Upper lobe of left lung (tissue), 6 donors: Measurements from ENCODE around the gene ARHGEF19. TPM values are rescaled to one million over a fixed set of nuclear protein-coding genes. Genes with fewer than 3 reads are reported as not detected.

Source experiments
- ATAC-seq, 2 donors: fragments of 200-7000 bp; cut with Tn5 transposase; one replicate each; pipeline ENCODE4 v1.9.1; 2022; ENCODE audit warnings: mild to moderate bottlenecking in 2 of 2, moderate library complexity in 2 of 2; ENCODE audit not compliant: low FRiP score in 2 of 2
- DNase-seq, 2 donors: peaks; one replicate each; pipeline ENCODE4 v3.0.0-alpha.2; 2019 to 2020
- H3K27ac ChIP-seq, 4 donors: fragments of 200-600 bp; sonication (generic); one replicate each; pipeline ENCODE4 v1.5.1; 2016 to 2019
- H3K27me3 ChIP-seq, 4 donors: fragments of 200-600 bp; sonication (generic); one replicate each; pipeline ENCODE4 v1.5.1; 2017 to 2019
- H3K36me3 ChIP-seq, 4 donors: fragments of 200-600 bp; sonication (generic); one replicate each; pipeline ENCODE4 v1.5.1; 2016 to 2019
- H3K4me1 ChIP-seq, 4 donors: fragments of 200-600 bp; sonication (generic); one replicate each; pipeline ENCODE4 v1.5.1; 2018 to 2019
- H3K4me3 ChIP-seq, 4 donors: fragments of 200-600 bp; sonication (generic); one replicate each; pipeline ENCODE4 v1.5.1; 2017 to 2019; ENCODE audit warnings: mild to moderate bottlenecking in 2 of 4, moderate library complexity in 1 of 4
- H3K9me3 ChIP-seq, 4 donors: fragments of 200-600 bp; sonication (generic); one replicate each; pipeline ENCODE4 v1.5.1; 2018 to 2019
- CTCF ChIP-seq, 6 experiments: fragments of 450-650 bp in 4 of 6; fragments of 200-600 bp in 2 of 6; sonication (generic) in 2 of 6; IDR thresholded peaks; one replicate each; pipeline ENCODE4 v1.5.1; 2016 to 2019; ENCODE audit warnings: antibody characterized with exemption in 6 of 6
- EP300 ChIP-seq, 4 donors: sonication (generic); formaldehyde crosslinking; IDR thresholded peaks; one replicate each; pipeline ENCODE4 v1.5.1; 2017; ENCODE audit warnings: antibody characterized with exemption in 4 of 4, control low read depth in 2 of 4
- POLR2A ChIP-seq, 4 donors: fragments of 450-650 bp; IDR thresholded peaks; one replicate each; pipeline ENCODE4 v1.5.1; 2016 to 2017; ENCODE audit warnings: antibody characterized with exemption in 4 of 4, mild to moderate bottlenecking in 2 of 4
- POLR2AphosphoS5 ChIP-seq, 2 donors: sonication (generic); formaldehyde crosslinking; IDR thresholded peaks; one replicate each; pipeline ENCODE4 v1.5.1; 2017; ENCODE audit warnings: antibody characterized with exemption in 2 of 2
- WGBS, 2 donors: methylation state at CpG; one replicate each; pipeline ENCODE4 v1.1.5; 2017 to 2018; 5-methylcytosine and 5-hydroxymethylcytosine counted together
- total RNA-seq, 6 donors: library from RNA; depleted of rRNA in 4 of 6; stranded (reverse); fragments of >200 nt in 4 of 6; gene quantifications; one replicate each; pipeline versions ENCODE4 v1.1.0 to v1.2.1, GENCODE V29; 2016 to 2021
- donor health status: DM: no; HTN: no; CAD: no; lungs with moderate emphysema.
- donor health status: DM: no; HTN: yes; CAD: no; lungs with severe emphysema.

Gene ARHGEF19
- total RNA-seq, 6 donors from 2014 or later: 3.5 to 70.2 (median 12.6) TPM

GRCh38 chr1:16209847-16210407 lies 2.5 kb downstream of the ARHGEF19 start:
- H3K27ac ChIP-seq: no peak overlapping the region
- H3K4me3 ChIP-seq: no peak overlapping the region
- peak in 1 of 2 donors; percentile 62 for DNase-seq
- TF ChIP-seq POLR2A (IDR thresholded peaks at IDR 0.05) (no peak), POLR2AphosphoS5 (IDR thresholded peaks at IDR 0.05) (no peak), CTCF (IDR thresholded peaks at IDR 0.05) (no peak), EP300 (IDR thresholded peaks at IDR 0.05) (no peak)
- H3K9me3 ChIP-seq: no peaks in the 10 kb centered on the region
- H3K4me1 ChIP-seq: peaks cover 8 to 37% (median 18%) of the 10 kb centered on the region in 4 donors
- ATAC-seq: no peak
- 75 to 81% methylated on average over 4 to 11 of the region's 11 CpGs for WGBS, 2 donors
- no peaks in the 10 kb centered on the region for H3K36me3 ChIP-seq
- no peaks in the 10 kb centered on the region for H3K27me3 ChIP-seq

- H3K4me3 ChIP-seq: no peak overlapping the region
- no peaks in the 10 kb centered on the region for H3K36me3 ChIP-seq
- no peaks in the 10 kb centered on the region for H3K27me3 ChIP-seq
- no peak for DNase-seq
- no peaks in the 10 kb centered on the region for H3K9me3 ChIP-seq
- no peak overlapping the region for H3K27ac ChIP-seq
- TF ChIP-seq EP300 (IDR thresholded peaks at IDR 0.05) (no peak), CTCF (IDR thresholded peaks at IDR 0.05) (no peak), POLR2AphosphoS5 (IDR thresholded peaks at IDR 0.05) (no peak), POLR2A (IDR thresholded peaks at IDR 0.05) (no peak)
- no peak for ATAC-seq
- peaks cover 8 to 37% (median 18%) of the 10 kb centered on the region in 4 donors for H3K4me1 ChIP-seq
- WGBS, 2 donors: 77 to 83% methylated on average over 8 to 9 of the region's 9 CpGs
These were observed 3.2 kb downstream of the ARHGEF19 start for GRCh38 chr1:16209132-16209846.

GRCh38 chr1:16208270-16208987 lies 4.0 kb downstream of the ARHGEF19 start:
- WGBS, 2 donors: 79 to 87% methylated on average over 6 to 8 of the region's 13 CpGs
- DNase-seq (peak in 1 of 2 donors; percentile 83), ATAC-seq (no peak)
- TF ChIP-seq CTCF (IDR thresholded peaks at IDR 0.05) (no peak), POLR2AphosphoS5 (IDR thresholded peaks at IDR 0.05) (no peak), POLR2A (IDR thresholded peaks at IDR 0.05) (no peak), EP300 (IDR thresholded peaks at IDR 0.05) (no peak)
- Histone ChIP-seq H3K27me3 (no peaks in the 10 kb centered on the region), H3K36me3 (no peaks in the 10 kb centered on the region), H3K4me1 (peaks cover 8 to 33% (median 18%) of the 10 kb centered on the region in 4 donors), H3K9me3 (no peaks in the 10 kb centered on the region), H3K4me3 (no peak overlapping the region), H3K27ac (peak overlapping the region in 1 of 4 donors; percentile 91)

- no peaks in the 10 kb centered on the region for H3K27me3 ChIP-seq
- H3K9me3 ChIP-seq: no peaks in the 10 kb centered on the region
- peak overlapping the region; percentile 2 to 72 (median 60) for H3K4me3 ChIP-seq
- H3K36me3 ChIP-seq: no peaks in the 10 kb centered on the region
- TF ChIP-seq CTCF (IDR thresholded peaks at IDR 0.05) (no peak), EP300 (IDR thresholded peaks at IDR 0.05) (no peak), POLR2AphosphoS5 (IDR thresholded peaks at IDR 0.05) (no peak), POLR2A (IDR thresholded peaks at IDR 0.05) (no peak)
- peaks cover 8 to 33% (median 18%) of the 10 kb centered on the region in 4 donors for H3K4me1 ChIP-seq
- 39 to 62% methylated on average over 24 to 51 of the region's 51 CpGs for WGBS, 2 donors
- ATAC-seq (no peak), DNase-seq (peak in 1 of 2 donors; percentile 79)
- H3K27ac ChIP-seq: peak overlapping the region; percentile 89 to 92 (median 91)
These were observed 4.9 kb downstream of the ARHGEF19 start for GRCh38 chr1:16207318-16208269.
